Measurements from ENCODE around the gene NUDT14.

DNA sequence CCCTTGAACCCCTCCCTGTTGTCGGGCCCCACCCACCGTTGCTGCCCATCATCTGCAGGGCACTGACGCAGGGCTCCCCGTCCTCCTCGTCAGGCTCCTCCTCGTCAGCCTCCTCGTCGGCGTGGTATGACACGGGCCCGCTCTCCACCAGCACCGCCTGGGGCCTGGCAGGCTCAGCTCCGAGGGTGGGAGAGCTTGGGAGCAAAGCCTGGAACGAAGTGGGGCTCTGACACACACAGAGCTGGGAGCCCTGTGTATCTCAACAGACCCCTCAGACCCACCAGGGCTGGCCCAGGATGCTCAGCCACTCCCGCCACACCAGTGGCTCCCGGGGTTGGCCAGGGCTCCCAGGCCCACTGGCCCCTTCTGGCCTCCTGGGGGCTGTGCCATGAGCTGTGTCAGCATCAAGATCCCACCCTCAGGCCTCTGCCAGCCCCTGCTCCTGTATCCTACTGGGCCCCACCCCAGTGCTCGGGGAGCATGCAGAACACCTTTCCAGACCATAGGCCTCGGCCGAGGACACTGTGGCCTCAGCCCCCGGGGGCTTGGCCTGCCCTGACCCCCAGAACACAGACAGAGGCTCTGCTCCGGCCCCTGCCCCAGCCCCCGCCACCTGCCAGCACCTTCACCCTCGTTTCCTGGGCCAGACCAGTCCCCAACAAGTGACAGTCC lies 30.1 kb upstream of the NUDT14 start:
- TF ChIP-seq, protein P1, sequence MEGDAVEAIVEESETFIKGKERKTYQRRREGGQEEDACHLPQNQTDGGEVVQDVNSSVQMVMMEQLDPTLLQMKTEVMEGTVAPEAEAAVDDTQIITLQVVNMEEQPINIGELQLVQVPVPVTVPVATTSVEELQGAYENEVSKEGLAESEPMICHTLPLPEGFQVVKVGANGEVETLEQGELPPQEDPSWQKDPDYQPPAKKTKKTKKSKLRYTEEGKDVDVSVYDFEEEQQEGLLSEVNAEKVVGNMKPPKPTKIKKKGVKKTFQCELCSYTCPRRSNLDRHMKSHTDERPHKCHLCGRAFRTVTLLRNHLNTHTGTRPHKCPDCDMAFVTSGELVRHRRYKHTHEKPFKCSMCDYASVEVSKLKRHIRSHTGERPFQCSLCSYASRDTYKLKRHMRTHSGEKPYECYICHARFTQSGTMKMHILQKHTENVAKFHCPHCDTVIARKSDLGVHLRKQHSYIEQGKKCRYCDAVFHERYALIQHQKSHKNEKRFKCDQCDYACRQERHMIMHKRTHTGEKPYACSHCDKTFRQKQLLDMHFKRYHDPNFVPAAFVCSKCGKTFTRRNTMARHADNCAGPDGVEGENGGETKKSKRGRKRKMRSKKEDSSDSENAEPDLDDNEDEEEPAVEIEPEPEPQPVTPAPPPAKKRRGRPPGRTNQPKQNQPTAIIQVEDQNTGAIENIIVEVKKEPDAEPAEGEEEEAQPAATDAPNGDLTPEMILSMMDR (IDR thresholded peaks at IDR 0.05; ENCODE audit: poor library complexity, severe bottlenecking): no peak
- TF ChIP-seq SMC3 (conservative IDR thresholded peaks at IDR 0.05; ENCODE audit: poor library complexity) (no peak), POLR2AphosphoS5 (IDR thresholded peaks at IDR 0.05) (no peak), EP300 (conservative IDR thresholded peaks at IDR 0.05; ENCODE audit: poor library complexity, severe bottlenecking) (no peak), RAD21 (conservative IDR thresholded peaks at IDR 0.05) (no peak)
- TF ChIP-seq, protein P2, sequence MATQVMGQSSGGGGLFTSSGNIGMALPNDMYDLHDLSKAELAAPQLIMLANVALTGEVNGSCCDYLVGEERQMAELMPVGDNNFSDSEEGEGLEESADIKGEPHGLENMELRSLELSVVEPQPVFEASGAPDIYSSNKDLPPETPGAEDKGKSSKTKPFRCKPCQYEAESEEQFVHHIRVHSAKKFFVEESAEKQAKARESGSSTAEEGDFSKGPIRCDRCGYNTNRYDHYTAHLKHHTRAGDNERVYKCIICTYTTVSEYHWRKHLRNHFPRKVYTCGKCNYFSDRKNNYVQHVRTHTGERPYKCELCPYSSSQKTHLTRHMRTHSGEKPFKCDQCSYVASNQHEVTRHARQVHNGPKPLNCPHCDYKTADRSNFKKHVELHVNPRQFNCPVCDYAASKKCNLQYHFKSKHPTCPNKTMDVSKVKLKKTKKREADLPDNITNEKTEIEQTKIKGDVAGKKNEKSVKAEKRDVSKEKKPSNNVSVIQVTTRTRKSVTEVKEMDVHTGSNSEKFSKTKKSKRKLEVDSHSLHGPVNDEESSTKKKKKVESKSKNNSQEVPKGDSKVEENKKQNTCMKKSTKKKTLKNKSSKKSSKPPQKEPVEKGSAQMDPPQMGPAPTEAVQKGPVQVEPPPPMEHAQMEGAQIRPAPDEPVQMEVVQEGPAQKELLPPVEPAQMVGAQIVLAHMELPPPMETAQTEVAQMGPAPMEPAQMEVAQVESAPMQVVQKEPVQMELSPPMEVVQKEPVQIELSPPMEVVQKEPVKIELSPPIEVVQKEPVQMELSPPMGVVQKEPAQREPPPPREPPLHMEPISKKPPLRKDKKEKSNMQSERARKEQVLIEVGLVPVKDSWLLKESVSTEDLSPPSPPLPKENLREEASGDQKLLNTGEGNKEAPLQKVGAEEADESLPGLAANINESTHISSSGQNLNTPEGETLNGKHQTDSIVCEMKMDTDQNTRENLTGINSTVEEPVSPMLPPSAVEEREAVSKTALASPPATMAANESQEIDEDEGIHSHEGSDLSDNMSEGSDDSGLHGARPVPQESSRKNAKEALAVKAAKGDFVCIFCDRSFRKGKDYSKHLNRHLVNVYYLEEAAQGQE (IDR thresholded peaks at IDR 0.05; ENCODE audit: borderline replicate concordance): no peak

Measured in neural cell (in vitro differentiated cells).